ENCODE data around the gene ZNF24. TPM values are rescaled to one million over a fixed set of nuclear protein-coding genes. Genes with fewer than 3 reads are reported as not detected.

The ZNF24 gene
- total and polyA plus RNA-seq, 10 of the 15 experiments (the other 5 are each of a cell fraction or from before 2014, with no cell fraction given), result 13.6 to 41.7 (median 28.3) TPM

- Histone ChIP-seq H3K79me2 (ENCODE audit: control insufficient read depth, insufficient read depth, low read length) (peaks cover 7% of the 10 kb centered on the region), H4K20me1 (ENCODE audit: control insufficient read depth, insufficient read depth) (no peaks in the 10 kb centered on the region), H3K4me2 (ENCODE audit: control insufficient read depth, insufficient read depth) (no peak overlapping the region), H3K9ac (ENCODE audit: control insufficient read depth, insufficient read depth, low read length) (no peak overlapping the region), H3K9me3 (replicated peaks; ENCODE audit: control insufficient read depth, insufficient read depth, low read length) (peaks cover 29% of the 10 kb centered on the region), H3K4me1 (ENCODE audit: control insufficient read depth, insufficient read depth, low read length) (no peaks in the 10 kb centered on the region; the same call in 1 of the 2 replicates), H3K36me3 (ENCODE audit: control insufficient read depth in 2 of 2, insufficient read depth in 2 of 2, low read length in 1 of 2) (peaks cover 2 to 8% of the 10 kb centered on the region in 2 experiments; a peak in 2 of 4 replicates), H2AFZ (ENCODE audit: control insufficient read depth, low read depth, low read length) (no peak overlapping the region), H3K27ac (ENCODE audit: control insufficient read depth, insufficient read depth) (no peak overlapping the region), H3K27me3 (replicated peaks in 1 of 2; ENCODE audit: control insufficient read depth in 2 of 2, insufficient read depth in 2 of 2, low read length in 1 of 2) (no peaks in the 10 kb centered on the region), H3K4me3 (no peak overlapping the region)
- intact Hi-C loops (cut with micrococcal nuclease; ENCODE audit: unreplicated experiment), result no loop called here
- ChIA-PET RAD21 (ENCODE audit: unreplicated experiment) (no interaction called here), CTCF (no interaction called here), SMC1A (ENCODE audit: uncharacterized antibody, unreplicated experiment) (no interaction called here), POLR2A (no interaction called here)
- TF ChIP-seq MEF2B (IDR thresholded peaks at IDR 0.05; ENCODE audit: partially characterized antibody, poor library complexity, severe bottlenecking) (no peak), ZNF622 (IDR thresholded peaks at IDR 0.05) (no peak), FOS (IDR thresholded peaks at IDR 0.05; ENCODE audit: borderline replicate concordance, extremely low read depth, insufficient read length) (no peak), CTCF (IDR thresholded peaks at IDR 0.05 in 2 of 3, conservative IDR thresholded peaks at IDR 0.05 in 1 of 3; ENCODE audit: control insufficient read depth in 2 of 3, extremely low read depth in 1 of 3, insufficient read depth in 1 of 3, low read depth in 3 of 3, low read length in 3 of 3) (no peak), EGR1 (IDR thresholded peaks at IDR 0.05; ENCODE audit: borderline replicate concordance in 1 of 2, low read depth in 2 of 2, low read length in 2 of 2) (no peak)
- TF ChIP-seq, protein P1, sequence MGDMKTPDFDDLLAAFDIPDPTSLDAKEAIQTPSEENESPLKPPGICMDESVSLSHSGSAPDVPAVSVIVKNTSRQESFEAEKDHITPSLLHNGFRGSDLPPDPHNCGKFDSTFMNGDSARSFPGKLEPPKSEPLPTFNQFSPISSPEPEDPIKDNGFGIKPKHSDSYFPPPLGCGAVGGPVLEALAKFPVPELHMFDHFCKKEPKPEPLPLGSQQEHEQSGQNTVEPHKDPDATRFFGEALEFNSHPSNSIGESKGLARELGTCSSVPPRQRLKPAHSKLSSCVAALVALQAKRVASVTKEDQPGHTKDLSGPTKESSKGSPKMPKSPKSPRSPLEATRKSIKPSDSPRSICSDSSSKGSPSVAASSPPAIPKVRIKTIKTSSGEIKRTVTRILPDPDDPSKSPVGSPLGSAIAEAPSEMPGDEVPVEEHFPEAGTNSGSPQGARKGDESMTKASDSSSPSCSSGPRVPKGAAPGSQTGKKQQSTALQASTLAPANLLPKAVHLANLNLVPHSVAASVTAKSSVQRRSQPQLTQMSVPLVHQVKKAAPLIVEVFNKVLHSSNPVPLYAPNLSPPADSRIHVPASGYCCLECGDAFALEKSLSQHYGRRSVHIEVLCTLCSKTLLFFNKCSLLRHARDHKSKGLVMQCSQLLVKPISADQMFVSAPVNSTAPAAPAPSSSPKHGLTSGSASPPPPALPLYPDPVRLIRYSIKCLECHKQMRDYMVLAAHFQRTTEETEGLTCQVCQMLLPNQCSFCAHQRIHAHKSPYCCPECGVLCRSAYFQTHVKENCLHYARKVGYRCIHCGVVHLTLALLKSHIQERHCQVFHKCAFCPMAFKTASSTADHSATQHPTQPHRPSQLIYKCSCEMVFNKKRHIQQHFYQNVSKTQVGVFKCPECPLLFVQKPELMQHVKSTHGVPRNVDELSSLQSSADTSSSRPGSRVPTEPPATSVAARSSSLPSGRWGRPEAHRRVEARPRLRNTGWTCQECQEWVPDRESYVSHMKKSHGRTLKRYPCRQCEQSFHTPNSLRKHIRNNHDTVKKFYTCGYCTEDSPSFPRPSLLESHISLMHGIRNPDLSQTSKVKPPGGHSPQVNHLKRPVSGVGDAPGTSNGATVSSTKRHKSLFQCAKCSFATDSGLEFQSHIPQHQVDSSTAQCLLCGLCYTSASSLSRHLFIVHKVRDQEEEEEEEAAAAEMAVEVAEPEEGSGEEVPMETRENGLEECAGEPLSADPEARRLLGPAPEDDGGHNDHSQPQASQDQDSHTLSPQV (IDR thresholded peaks at IDR 0.05), result no peak
- TF ChIP-seq, protein P2, sequence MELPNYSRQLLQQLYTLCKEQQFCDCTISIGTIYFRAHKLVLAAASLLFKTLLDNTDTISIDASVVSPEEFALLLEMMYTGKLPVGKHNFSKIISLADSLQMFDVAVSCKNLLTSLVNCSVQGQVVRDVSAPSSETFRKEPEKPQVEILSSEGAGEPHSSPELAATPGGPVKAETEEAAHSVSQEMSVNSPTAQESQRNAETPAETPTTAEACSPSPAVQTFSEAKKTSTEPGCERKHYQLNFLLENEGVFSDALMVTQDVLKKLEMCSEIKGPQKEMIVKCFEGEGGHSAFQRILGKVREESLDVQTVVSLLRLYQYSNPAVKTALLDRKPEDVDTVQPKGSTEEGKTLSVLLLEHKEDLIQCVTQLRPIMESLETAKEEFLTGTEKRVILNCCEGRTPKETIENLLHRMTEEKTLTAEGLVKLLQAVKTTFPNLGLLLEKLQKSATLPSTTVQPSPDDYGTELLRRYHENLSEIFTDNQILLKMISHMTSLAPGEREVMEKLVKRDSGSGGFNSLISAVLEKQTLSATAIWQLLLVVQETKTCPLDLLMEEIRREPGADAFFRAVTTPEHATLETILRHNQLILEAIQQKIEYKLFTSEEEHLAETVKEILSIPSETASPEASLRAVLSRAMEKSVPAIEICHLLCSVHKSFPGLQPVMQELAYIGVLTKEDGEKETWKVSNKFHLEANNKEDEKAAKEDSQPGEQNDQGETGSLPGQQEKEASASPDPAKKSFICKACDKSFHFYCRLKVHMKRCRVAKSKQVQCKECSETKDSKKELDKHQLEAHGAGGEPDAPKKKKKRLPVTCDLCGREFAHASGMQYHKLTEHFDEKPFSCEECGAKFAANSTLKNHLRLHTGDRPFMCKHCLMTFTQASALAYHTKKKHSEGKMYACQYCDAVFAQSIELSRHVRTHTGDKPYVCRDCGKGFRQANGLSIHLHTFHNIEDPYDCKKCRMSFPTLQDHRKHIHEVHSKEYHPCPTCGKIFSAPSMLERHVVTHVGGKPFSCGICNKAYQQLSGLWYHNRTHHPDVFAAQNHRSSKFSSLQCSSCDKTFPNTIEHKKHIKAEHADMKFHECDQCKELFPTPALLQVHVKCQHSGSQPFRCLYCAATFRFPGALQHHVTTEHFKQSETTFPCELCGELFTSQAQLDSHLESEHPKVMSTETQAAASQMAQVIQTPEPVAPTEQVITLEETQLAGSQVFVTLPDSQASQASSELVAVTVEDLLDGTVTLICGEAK (IDR thresholded peaks at IDR 0.05; ENCODE audit: borderline replicate concordance), result no peak
- in situ Hi-C loops (cut with MboI), result no loop called here
- BruUV-seq (replicated peaks), result no TSS peak
- FAIRE-seq (no peak), ATAC-seq (no peak), DNase-seq (ENCODE audit: low read depth, low spot score) (no peak)
- 94% methylated on average over 3 of the region's 3 CpGs for WGBS (ENCODE audit: insufficient coverage, insufficient replicate concordance, low lambda C conversion rate, missing lambda C conversion rate)
Observed at GRCh38 chr18:35284841-35285240, 59.4 kb downstream of the ZNF24 start.
